HEK293T (cell line): ENCODE measurements around the gene EPB41L3.

Source experiments
- ARNT ChIP-seq: fragments of 450-650 bp; IDR thresholded peaks from 2 replicates; pipeline ENCODE4 v1.6.1; 2017; ENCODE audit warnings: mild to moderate bottlenecking
- BHLHE40 ChIP-seq: fragments of 450-650 bp; IDR thresholded peaks from 2 replicates; pipeline ENCODE4 v1.6.1; 2016; ENCODE audit warnings: mild to moderate bottlenecking, moderate library complexity, borderline replicate concordance
- FOXA1 ChIP-seq: fragments of 450-650 bp; IDR thresholded peaks from 2 replicates; pipeline ENCODE4 v1.6.1; 2016; ENCODE audit warnings: mild to moderate bottlenecking
- FOXK2 ChIP-seq: fragments of 450-650 bp; IDR thresholded peaks from 2 replicates; pipeline ENCODE4 v1.6.1; 2016; ENCODE audit warnings: mild to moderate bottlenecking
- FOXM1 ChIP-seq: fragments of 450-650 bp; IDR thresholded peaks from 2 replicates; pipeline ENCODE4 v1.6.1; 2017; ENCODE audit warnings: mild to moderate bottlenecking, borderline replicate concordance
- HDGF ChIP-seq: fragments of 450-650 bp; IDR thresholded peaks from 2 replicates; pipeline ENCODE4 v1.6.1; 2017; ENCODE audit warnings: antibody characterized with exemption, borderline replicate concordance
- L3MBTL2 ChIP-seq: fragments of 450-650 bp; conservative IDR thresholded peaks from 2 replicates; pipeline ENCODE4 v1.6.1; 2016; ENCODE audit warnings: mild to moderate bottlenecking
- SP1 ChIP-seq: fragments of 450-650 bp; IDR thresholded peaks from 2 replicates; pipeline ENCODE4 v1.6.1; 2017
- SUZ12 ChIP-seq: fragments of 450-650 bp; IDR thresholded peaks from 2 replicates; pipeline ENCODE4 v1.6.1; 2016; ENCODE audit warnings: mild to moderate bottlenecking
- TARDBP ChIP-seq: fragments of 450-650 bp; IDR thresholded peaks from 2 replicates; pipeline ENCODE4 v1.6.1; 2016
- ZNF384 ChIP-seq: fragments of 450-650 bp; IDR thresholded peaks from 2 replicates; pipeline ENCODE4 v1.6.1; 2016

- TF ChIP-seq FOXK2 (no peak), L3MBTL2 (no peak), FOXA1 (no peak), FOXM1 (no peak), BHLHE40 (no peak), TARDBP (no peak), SUZ12 (no peak), SP1 (no peak), ZNF384 (no peak), ARNT (no peak), HDGF (no peak)
Measured at GRCh38 chr18:5475267-5475666, 68.5 kb downstream of the EPB41L3 start.
